K562 (cell line): Measurements from ENCODE around the gene PGGHG. TPM values are rescaled to one million over a fixed set of nuclear protein-coding genes. Genes with fewer than 3 reads are reported as not detected.

Source experiments
- CEBPZ ChIP-seq: fragments of 150-350 bp; IDR thresholded peaks from 2 replicates; pipeline ENCODE4 v1.6.1; 2014; ENCODE audit warnings: low read depth, mild to moderate bottlenecking, low read length, borderline replicate concordance
- ESRRA ChIP-seq: fragments of 450-650 bp; IDR thresholded peaks from 2 replicates; pipeline ENCODE4 v1.6.1; 2014; ENCODE audit warnings: low read depth, mild to moderate bottlenecking, moderate library complexity, borderline replicate concordance
- ESRRB ChIP-seq: fragments of 250-450 bp; sonication (Bioruptor Pico); IDR thresholded peaks from 2 replicates; pipeline ENCODE4 v1.5.0; 2020; ENCODE audit warnings: mild to moderate bottlenecking, moderate library complexity, borderline replicate concordance
- FOXJ2 ChIP-seq: fragments of 200-800 bp; sonication (Bioruptor generic); IDR thresholded peaks from 2 replicates; pipeline ENCODE4 v1.6.1; 2016; ENCODE audit warnings: missing genetic modification characterization, missing compliant biosample characterization
- FOXM1 ChIP-seq, 2 experiments: fragments of 450-650 bp in 1 of 2; sonication (generic) in 1 of 2; formaldehyde crosslinking in 1 of 2; IDR thresholded peaks; 2 replicates each; pipeline versions ENCODE4 v1.6.1 to v1.9.0; 2017 to 2022; ENCODE audit warnings: low read depth in 2 of 2, mild to moderate bottlenecking in 2 of 2, missing genetic modification reagents in 1 of 2, moderate library complexity in 1 of 2
- KLF13 ChIP-seq: fragments of 450-650 bp; IDR thresholded peaks from 2 replicates; pipeline ENCODE4 v1.6.1; 2016; ENCODE audit warnings: missing genetic modification characterization, low read depth, mild to moderate bottlenecking, missing compliant biosample characterization, moderate library complexity, borderline replicate concordance
- NFE2 ChIP-seq: IDR thresholded peaks from 2 replicates; pipeline ENCODE4 v1.6.1; 2014; ENCODE audit warnings: antibody characterized with exemption, low read depth
- PBX2 ChIP-seq, 2 experiments: IDR thresholded peaks in 1 of 2; conservative IDR thresholded peaks in 1 of 2; 2 replicates each; pipeline ENCODE4 v1.6.1; 2016; ENCODE audit warnings: low read depth in 2 of 2, mild to moderate bottlenecking in 1 of 2, missing compliant biosample characterization in 1 of 2, missing genetic modification characterization in 1 of 2, moderate library complexity in 1 of 2
- STAT5A ChIP-seq: IDR thresholded peaks from 2 replicates; pipeline ENCODE4 v1.6.1; 2012; ENCODE audit warnings: low read length, inconsistent platforms, borderline replicate concordance
- TSC22D4 ChIP-seq: fragments of 450-650 bp; IDR thresholded peaks from 2 replicates; pipeline ENCODE4 v1.6.1; 2016; ENCODE audit warnings: missing genetic modification characterization, missing biosample characterization, control low read depth
- ZBTB43 ChIP-seq: sonication (generic); formaldehyde crosslinking; IDR thresholded peaks from 2 replicates; pipeline ENCODE4 v1.8.0; 2023; ENCODE audit warnings: mild to moderate bottlenecking, missing genetic modification reagents
- ZFP30 ChIP-seq: fragments of 250-450 bp; sonication (Bioruptor Pico); IDR thresholded peaks from 2 replicates; pipeline ENCODE4 v1.8.0; 2022; ENCODE audit warnings: moderate library complexity, mild to moderate bottlenecking, inconsistent platforms, borderline replicate concordance
- ZNF12 ChIP-seq: sonication (generic); formaldehyde crosslinking; IDR thresholded peaks from 2 replicates; pipeline ENCODE4 v1.4.0; 2020; ENCODE audit warnings: mild to moderate bottlenecking, missing genetic modification reagents
- ZNF507 ChIP-seq: conservative IDR thresholded peaks from 2 replicates; pipeline ENCODE4 v1.6.1; 2017; ENCODE audit warnings: missing genetic modification characterization, missing compliant biosample characterization
- ZNF639 ChIP-seq, 2 experiments: fragments of 200-800 bp in 1 of 2; sonication (Bioruptor generic) in 1 of 2; sonication (generic) in 1 of 2; formaldehyde crosslinking in 1 of 2; IDR thresholded peaks in 1 of 2; conservative IDR thresholded peaks in 1 of 2; 2 replicates each; pipeline versions ENCODE4 v1.5.0 to v1.6.1; 2016 to 2020; ENCODE audit warnings: missing compliant biosample characterization in 1 of 2, missing genetic modification characterization in 1 of 2, missing genetic modification reagents in 1 of 2
- polyA plus RNA-seq, 8 experiments: library from polyadenylated mRNA; depleted of rRNA in 4 of 8; stranded (reverse) in 5 of 8; unstranded in 3 of 8; fragments of >200 nt; fragmentation: Nextera tagmentation in 2 of 8; fragmentation: Illumina TruSeq in 1 of 8; extraction: Ambion mirVana in 2 of 8; extraction: Trizol in 1 of 8; gene quantifications; 2 replicates each; pipeline versions ENCODE4 v1.2.1 to v1.2.3, GENCODE V29; 2011 to 2014; ENCODE audit warnings: inconsistent platforms in 1 of 8, missing spikeins in 1 of 8
- total RNA-seq, 7 experiments: library from RNA; depleted of rRNA in 6 of 7; stranded (reverse); fragments of >200 nt in 6 of 7; fragmentation: Illumina TruSeq in 2 of 7; extraction: Trizol in 2 of 7; gene quantifications; 2 replicates each; pipeline versions ENCODE4 v1.2.1 to v1.2.3, GENCODE V29; 2011 to 2021; ENCODE audit warnings: low replicate concordance in 1 of 7

PGGHG gene
- total and polyA plus RNA-seq, 9 of the 15 experiments (the other 6 are each of a cell fraction or from before 2014, with no cell fraction given), result 0.38 to 85.1 (median 18.1) TPM

GRCh38 chr11:287821-288477, 977 bp upstream of the PGGHG start (continued):
- TF ChIP-seq ZNF12 (CRISPR knock-in tag) (no peak), ESRRA (no peak), NFE2 (no peak), TSC22D4 (tag) (no peak), CEBPZ (no peak), ZNF639 (CRISPR knock-in tag; conservative IDR thresholded peaks at IDR 0.05 in 1 of 2, IDR thresholded peaks at IDR 0.05 in 1 of 2) (no peak), PBX2 (CRISPR knock-in tag; IDR thresholded peaks at IDR 0.05; ENCODE audit: low read depth) (no peak), PBX2 (tag; conservative IDR thresholded peaks at IDR 0.05; ENCODE audit: low read depth) (no peak), ZFP30 (CRISPR knock-in tag) (no peak), ESRRB (CRISPR knock-in tag) (no peak), KLF13 (tag) (no peak), FOXM1 (IDR thresholded peaks at IDR 0.05; ENCODE audit: low read depth) (no peak), FOXM1 (CRISPR knock-in tag; IDR thresholded peaks at IDR 0.05; ENCODE audit: low read depth) (no peak), ZBTB43 (CRISPR knock-in tag) (no peak; the same call in 1 of the 2 replicates), FOXJ2 (tag) (no peak), ZNF507 (no peak), STAT5A (no peak)
